K562 (cell line): ENCODE measurements around the gene CFDP1. TPM values are rescaled to one million over a fixed set of nuclear protein-coding genes. Genes with fewer than 3 reads are reported as not detected.

Experiments
- ATAC-seq: fragments of 200-7000 bp; cut with Tn5 transposase; 3 replicates; pipeline ENCODE4 v1.9.1; 2020; ENCODE audit warnings: moderate library complexity
- BruUV-seq: library from RNA; stranded (reverse); fragments of 400-500 nt; replicated peaks from 2 replicates; lab custom pipeline; 2021; lab: Mats Ljungman, UMichigan
- CTCF ChIA-PET: fragments of 300-600 bp; formaldehyde crosslinking; extraction: SDS; loops from one replicate; lab custom pipeline; 2021; ENCODE audit warnings: low intra/inter-chr PET ratio; lab: Yijun Ruan, JAX
- POLR2A ChIA-PET: fragments of 300-600, 350-650 bp; sonication (Branson Sonifier 250); formaldehyde crosslinking; extraction: SDS; loops from one replicate; lab custom pipeline; 2021; ENCODE audit warnings: antibody characterized with exemption, inconsistent platforms; lab: Yijun Ruan, JAX
- DNase-seq, 4 experiments: peaks; one replicate each; pipeline versions ENCODE4 v3.0.0 to v3.0.0-alpha.2; 2011 to 2018; ENCODE audit warnings: low spot score in 3 of 4, mixed read lengths in 3 of 4; ENCODE audit errors: extremely low read depth in 1 of 4
- FAIRE-seq: peaks from 2 replicates; lab custom pipeline; 2011; peaks lifted over from hg19 to GRCh38; lab: Jason Lieb, UNC
- H2AFZ ChIP-seq: 2 replicates; pipeline ENCODE4 v1.6.0; 2011; ENCODE audit warnings: low read depth, low read length, control low read depth, inconsistent platforms
- H3K27ac ChIP-seq: fragments of 200-600 bp; 3 replicates; pipeline ENCODE4 v1.8.0; 2011; ENCODE audit warnings: low read depth, mild to moderate bottlenecking, control low read depth, inconsistent platforms, low read length, moderate library complexity, mixed read lengths; ENCODE audit errors: extremely low read depth
- H3K27me3 ChIP-seq, 2 experiments: fragments of 300-600 bp in 1 of 2; 2 replicates in 1 of 2; 3 replicates in 1 of 2; pipeline versions ENCODE4 v1.6.0 to v1.8.0; 2011; ENCODE audit warnings: inconsistent platforms in 2 of 2, low read length in 2 of 2, mild to moderate bottlenecking in 1 of 2, mixed read lengths in 1 of 2, moderate library complexity in 1 of 2; ENCODE audit not compliant: control insufficient read depth in 2 of 2, insufficient read depth in 2 of 2
- H3K36me3 ChIP-seq: fragments of 300-600 bp; 3 replicates; pipeline ENCODE4 v1.8.0; 2011; ENCODE audit warnings: mild to moderate bottlenecking, low read length, inconsistent platforms; ENCODE audit not compliant: control insufficient read depth, insufficient read depth
- H3K4me1 ChIP-seq, 2 experiments: fragments of 200-600 bp in 1 of 2; replicated peaks in 1 of 2; 2 replicates in 1 of 2; 3 replicates in 1 of 2; pipeline versions ENCODE4 v1.5.1 to v1.8.0; 2011; ENCODE audit warnings: inconsistent platforms in 2 of 2, low read length in 2 of 2, mild to moderate bottlenecking in 1 of 2, mixed read lengths in 1 of 2, moderate library complexity in 1 of 2; ENCODE audit not compliant: control insufficient read depth in 2 of 2, insufficient read depth in 2 of 2
- H3K4me2 ChIP-seq: 2 replicates; pipeline ENCODE4 v1.6.1; 2011; ENCODE audit warnings: low read length, control low read depth, inconsistent platforms, mixed read lengths; ENCODE audit not compliant: insufficient read depth
- H3K4me3 ChIP-seq: fragments of 200-600 bp; sonication (generic), shearing (Covaris generic); 2 replicates; pipeline ENCODE4 v1.5.1; 2016; ENCODE audit warnings: control low read depth, inconsistent platforms
- H3K79me2 ChIP-seq: fragments of 200-600 bp; 3 replicates; pipeline ENCODE4 v1.8.0; 2011; ENCODE audit warnings: low read length, inconsistent platforms; ENCODE audit not compliant: control insufficient read depth, insufficient read depth
- H3K9ac ChIP-seq, 2 experiments: 2 replicates each; pipeline versions ENCODE4 v1.6.0 to v1.6.1; 2011; ENCODE audit warnings: low read depth in 2 of 2, low read length in 2 of 2, control low read depth in 1 of 2, inconsistent platforms in 1 of 2, mild to moderate bottlenecking in 1 of 2, mixed read lengths in 1 of 2; ENCODE audit not compliant: insufficient read depth in 1 of 2
- H3K9me1 ChIP-seq: one replicate; pipeline ENCODE4 v1.6.0; 2011; ENCODE audit warnings: inconsistent platforms, mild to moderate bottlenecking, low read length, moderate library complexity; ENCODE audit not compliant: control insufficient read depth, insufficient read depth
- H3K9me3 ChIP-seq: replicated peaks from 2 replicates; pipeline ENCODE4 v1.5.1; 2011; ENCODE audit warnings: low read depth, low read length, inconsistent platforms; ENCODE audit not compliant: control insufficient read depth, insufficient read depth
- H4K20me1 ChIP-seq: replicated peaks from 2 replicates; pipeline ENCODE4 v1.6.1; 2011; ENCODE audit warnings: low read length, inconsistent platforms, mixed read lengths; ENCODE audit not compliant: control insufficient read depth, insufficient read depth
- ADNP ChIP-seq: fragments of 200-800 bp; sonication (Bioruptor generic); IDR thresholded peaks from 2 replicates; pipeline ENCODE4 v1.6.1; 2016; ENCODE audit warnings: missing genetic modification characterization, missing compliant biosample characterization
- CBX8 ChIP-seq: fragments of 200-600 bp; sonication (generic); IDR thresholded peaks from 2 replicates; pipeline ENCODE4 v1.6.1; 2012; ENCODE audit warnings: borderline replicate concordance, mixed run types, low read depth, mild to moderate bottlenecking, moderate library complexity, mixed read lengths, low read length, control low read depth, inconsistent platforms; ENCODE audit not compliant: poor library complexity, severe bottlenecking; ENCODE audit errors: extremely low read depth
- ETV5 ChIP-seq: sonication (generic); formaldehyde crosslinking; IDR thresholded peaks from 2 replicates; pipeline ENCODE4 v1.4.0; 2020; ENCODE audit warnings: low read depth, mild to moderate bottlenecking, missing genetic modification reagents
- LARP7 ChIP-seq: fragments of 450-650 bp; IDR thresholded peaks from 2 replicates; pipeline ENCODE4 v1.6.1; 2016
- LCOR ChIP-seq: sonication (generic); formaldehyde crosslinking; IDR thresholded peaks from 2 replicates; pipeline ENCODE4 v1.8.0; 2022; ENCODE audit warnings: mild to moderate bottlenecking, missing genetic modification reagents
- POLR2H ChIP-seq: IDR thresholded peaks from 2 replicates; pipeline ENCODE4 v1.6.1; 2016; ENCODE audit warnings: missing genetic modification characterization, low read depth, mild to moderate bottlenecking, control low read depth, missing compliant biosample characterization, moderate library complexity
- PRDM10 ChIP-seq: fragments of 450-650 bp; IDR thresholded peaks from 2 replicates; pipeline ENCODE4 v1.6.1; 2018; ENCODE audit not compliant: partially characterized antibody
- SIN3B ChIP-seq: fragments of 450-650 bp; IDR thresholded peaks from 2 replicates; pipeline ENCODE4 v1.6.1; 2017; ENCODE audit warnings: low read depth, mild to moderate bottlenecking, moderate library complexity
- STAT6 ChIP-seq: sonication (generic); formaldehyde crosslinking; IDR thresholded peaks from 2 replicates; pipeline ENCODE4 v1.8.1; 2023; ENCODE audit warnings: mild to moderate bottlenecking, missing genetic modification reagents
- ZNF589 ChIP-seq: fragments of 200-800 bp; sonication (Bioruptor generic); IDR thresholded peaks from 2 replicates; pipeline ENCODE4 v1.6.1; 2016; ENCODE audit warnings: low read depth, missing genetic modification characterization, missing compliant biosample characterization
- ZNF830 ChIP-seq: fragments of 250-450 bp; sonication (Bioruptor Pico); IDR thresholded peaks from 2 replicates; pipeline ENCODE4 v1.5.0; 2021; ENCODE audit warnings: mild to moderate bottlenecking
- WGBS: fragments of 100-300 bp; shearing (Covaris generic); methylation state at CpG from one replicate; pipeline ENCODE4 v1.1.6; 2016; ENCODE audit warnings: low coverage, mixed read lengths; ENCODE audit not compliant: insufficient coverage; ENCODE audit errors: missing lambda C conversion rate; 5-methylcytosine and 5-hydroxymethylcytosine counted together
- in situ Hi-C: fragments of 300-500 bp; cut with MboI; formaldehyde crosslinking; loops from 4 replicates; pipeline ENCODE4 v1.15.0; 2018; ENCODE audit warnings: inconsistent platforms, mixed read lengths
- intact Hi-C: fragments of 100-400 bp; cut with micrococcal nuclease; formaldehyde crosslinking; loops from 2 replicates; pipeline ENCODE4 v1.14.2; 2022
- polyA plus RNA-seq, 8 experiments: library from polyadenylated mRNA; depleted of rRNA in 4 of 8; stranded (reverse) in 5 of 8; unstranded in 3 of 8; fragments of >200 nt; fragmentation: Nextera tagmentation in 2 of 8; fragmentation: Illumina TruSeq in 1 of 8; extraction: Ambion mirVana in 2 of 8; extraction: Trizol in 1 of 8; gene quantifications; 2 replicates each; pipeline versions ENCODE4 v1.2.1 to v1.2.3, GENCODE V29; 2011 to 2014; ENCODE audit warnings: inconsistent platforms in 1 of 8, missing spikeins in 1 of 8
- total RNA-seq, 7 experiments: library from RNA; depleted of rRNA in 6 of 7; stranded (reverse); fragments of >200 nt in 6 of 7; fragmentation: Illumina TruSeq in 2 of 7; extraction: Trizol in 2 of 7; gene quantifications; 2 replicates each; pipeline versions ENCODE4 v1.2.1 to v1.2.3, GENCODE V29; 2011 to 2021; ENCODE audit warnings: low replicate concordance in 1 of 7
- TF ChIP-seq, protein P1 (sequence below): fragments of 250-450 bp; sonication (Bioruptor Pico); IDR thresholded peaks from 2 replicates; pipeline ENCODE4 v1.8.0; 2022; ENCODE audit warnings: moderate library complexity, mild to moderate bottlenecking, inconsistent platforms
- TF ChIP-seq, protein P2 (sequence below): fragments of 450-650 bp; conservative IDR thresholded peaks from 2 replicates; pipeline ENCODE4 v1.6.1; 2016; ENCODE audit warnings: missing genetic modification characterization, low read depth, mild to moderate bottlenecking, control low read depth, missing compliant biosample characterization

CFDP1 gene
- total and polyA plus RNA-seq, 9 of the 15 experiments (the other 6 are each of a cell fraction or from before 2014, with no cell fraction given) = 31.5 to 78.4 (median 61.7) TPM

GRCh38 chr16:75382611-75383010, 50.7 kb downstream of the CFDP1 start:
- Histone ChIP-seq H3K4me3 (no peak overlapping the region), H3K9ac (no peak overlapping the region), H3K27ac (no peak overlapping the region), H3K4me2 (no peak overlapping the region), H4K20me1 (no peaks in the 10 kb centered on the region; the same call in 1 of the 2 replicates), H3K9me1 (no peaks in the 10 kb centered on the region), H3K79me2 (no peaks in the 10 kb centered on the region), H3K9me3 (no peaks in the 10 kb centered on the region), H2AFZ (no peak overlapping the region), H3K4me1 (peaks cover 0 to 3% of the 10 kb centered on the region in 2 experiments; a peak in 1 of 5 replicates), H3K36me3 (peaks cover 29% of the 10 kb centered on the region; the same call in 2 of the 3 replicates), H3K27me3 (no peaks in the 10 kb centered on the region)
- ChIA-PET CTCF (interaction anchor here (1.4 kb wide), 1 partner anchor 149 kb away, joined by 3 read pairs; no protein-coding TSS in a partner anchor), POLR2A (interaction anchor here (0.6 kb wide), 1 partner anchor 11 kb away, joined by 4 read pairs; no protein-coding TSS in a partner anchor)
- DNase-seq (no peak), FAIRE-seq (no peak), ATAC-seq (no peak)
- WGBS = 91% methylated on average over 2 of the region's 2 CpGs
- in situ Hi-C loops (no loop called here), intact Hi-C loops (no loop called here)
- no TSS peak for BruUV-seq
- TF ChIP-seq ETV5 (no peak), SIN3B (no peak), LCOR (no peak), POLR2H (tag) (no peak), ZNF589 (CRISPR knock-in tag) (no peak), PRDM10 (no peak), STAT6 (CRISPR knock-in tag) (no peak), CBX8 (no peak), ADNP (no peak), LARP7 (no peak), ZNF830 (CRISPR knock-in tag) (no peak)
- TF ChIP-seq, protein P1, sequence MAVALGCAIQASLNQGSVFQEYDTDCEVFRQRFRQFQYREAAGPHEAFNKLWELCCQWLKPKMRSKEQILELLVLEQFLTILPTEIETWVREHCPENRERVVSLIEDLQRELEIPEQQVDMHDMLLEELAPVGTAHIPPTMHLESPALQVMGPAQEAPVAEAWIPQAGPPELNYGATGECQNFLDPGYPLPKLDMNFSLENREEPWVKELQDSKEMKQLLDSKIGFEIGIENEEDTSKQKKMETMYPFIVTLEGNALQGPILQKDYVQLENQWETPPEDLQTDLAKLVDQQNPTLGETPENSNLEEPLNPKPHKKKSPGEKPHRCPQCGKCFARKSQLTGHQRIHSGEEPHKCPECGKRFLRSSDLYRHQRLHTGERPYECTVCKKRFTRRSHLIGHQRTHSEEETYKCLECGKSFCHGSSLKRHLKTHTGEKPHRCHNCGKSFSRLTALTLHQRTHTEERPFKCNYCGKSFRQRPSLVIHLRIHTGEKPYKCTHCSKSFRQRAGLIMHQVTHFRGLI (CRISPR knock-in tag) = no peak
- TF ChIP-seq, protein P2, sequence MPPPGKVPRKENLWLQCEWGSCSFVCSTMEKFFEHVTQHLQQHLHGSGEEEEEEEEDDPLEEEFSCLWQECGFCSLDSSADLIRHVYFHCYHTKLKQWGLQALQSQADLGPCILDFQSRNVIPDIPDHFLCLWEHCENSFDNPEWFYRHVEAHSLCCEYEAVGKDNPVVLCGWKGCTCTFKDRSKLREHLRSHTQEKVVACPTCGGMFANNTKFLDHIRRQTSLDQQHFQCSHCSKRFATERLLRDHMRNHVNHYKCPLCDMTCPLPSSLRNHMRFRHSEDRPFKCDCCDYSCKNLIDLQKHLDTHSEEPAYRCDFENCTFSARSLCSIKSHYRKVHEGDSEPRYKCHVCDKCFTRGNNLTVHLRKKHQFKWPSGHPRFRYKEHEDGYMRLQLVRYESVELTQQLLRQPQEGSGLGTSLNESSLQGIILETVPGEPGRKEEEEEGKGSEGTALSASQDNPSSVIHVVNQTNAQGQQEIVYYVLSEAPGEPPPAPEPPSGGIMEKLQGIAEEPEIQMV (tag) = no peak
